ENCODE data around the gene CITED1. TPM values are rescaled to one million over a fixed set of nuclear protein-coding genes. Genes with fewer than 3 reads are reported as not detected.

CITED1 gene
- total RNA-seq, 2 experiments from 2014 or later: not detected

- POLR2A ChIA-PET: no interaction called here
- Mint-ChIP-seq H3K9me3 (no peaks in the 10 kb centered on the region), H3K36me3 (ENCODE audit: low read depth) (no peaks in the 10 kb centered on the region), H3K4me1 (no peaks in the 10 kb centered on the region), H3K4me3 (no peak overlapping the region), H3K27ac (no peak overlapping the region), H3K27me3 (no peaks in the 10 kb centered on the region)
- CTCF ChIA-PET: interaction anchor here (2.2 kb wide), 1 partner anchor 40 kb away, joined by 9 read pairs; the partner anchor contains the start of gene RPS4X
- no peak for DNase-seq
These were observed 11.4 kb upstream of the CITED1 start for GRCh38 chrX:72317139-72317538.

DNA sequence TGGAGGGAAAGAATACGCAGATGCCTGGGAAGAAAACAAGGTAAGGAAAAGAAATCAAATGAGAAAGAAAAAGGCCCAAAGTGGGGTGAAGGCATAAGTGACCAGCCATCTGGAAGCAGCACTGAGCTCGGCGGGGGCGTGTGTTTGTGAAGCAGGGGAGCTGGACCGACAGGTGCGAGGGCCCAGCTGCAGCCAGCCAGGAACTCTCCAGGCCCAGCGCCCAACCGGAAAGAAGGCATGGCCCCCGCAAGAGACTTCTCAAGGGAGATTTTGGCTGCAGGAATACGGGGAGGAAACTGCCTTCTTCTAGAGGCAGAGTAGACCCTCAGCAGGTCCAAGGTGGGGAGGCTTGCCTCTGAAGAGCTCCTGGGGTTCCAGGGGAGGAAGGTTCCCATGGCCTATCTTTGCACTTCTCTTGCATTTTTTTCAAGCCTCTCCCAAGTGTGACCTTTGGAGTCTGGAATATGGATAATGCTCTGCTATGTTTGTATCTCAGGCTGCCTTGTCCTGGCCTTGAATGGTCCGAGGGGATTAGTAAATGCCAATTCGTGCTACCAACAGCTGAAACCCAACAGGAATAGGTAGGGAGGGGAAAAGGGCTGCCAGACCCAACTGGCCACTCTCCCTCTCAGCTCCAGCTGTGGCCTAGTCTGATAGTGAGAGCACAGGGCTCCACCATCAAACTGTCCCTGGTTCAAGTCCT lies 10.8 kb upstream of the CITED1 start:
- Mint-ChIP-seq H3K36me3 (ENCODE audit: low read depth) (no peaks in the 10 kb centered on the region), H3K4me3 (no peak overlapping the region), H3K27ac (no peak overlapping the region), H3K27me3 (no peaks in the 10 kb centered on the region), H3K9me3 (no peaks in the 10 kb centered on the region), H3K4me1 (no peaks in the 10 kb centered on the region)
- no peak for DNase-seq
- POLR2A ChIA-PET: no interaction called here
- CTCF ChIA-PET: interaction anchor here (2.2 kb wide), 1 partner anchor 40 kb away, joined by 9 read pairs; the partner anchor contains the start of gene RPS4X

- CTCF ChIA-PET: interaction anchor here (2.2 kb wide), 1 partner anchor 38 kb away, joined by 9 read pairs; the partner anchor contains the start of gene RPS4X
- H3K27ac Mint-ChIP-seq: no peak overlapping the region
These were observed 9.2 kb upstream of the CITED1 start for GRCh38 chrX:72314881-72315280.

DNA sequence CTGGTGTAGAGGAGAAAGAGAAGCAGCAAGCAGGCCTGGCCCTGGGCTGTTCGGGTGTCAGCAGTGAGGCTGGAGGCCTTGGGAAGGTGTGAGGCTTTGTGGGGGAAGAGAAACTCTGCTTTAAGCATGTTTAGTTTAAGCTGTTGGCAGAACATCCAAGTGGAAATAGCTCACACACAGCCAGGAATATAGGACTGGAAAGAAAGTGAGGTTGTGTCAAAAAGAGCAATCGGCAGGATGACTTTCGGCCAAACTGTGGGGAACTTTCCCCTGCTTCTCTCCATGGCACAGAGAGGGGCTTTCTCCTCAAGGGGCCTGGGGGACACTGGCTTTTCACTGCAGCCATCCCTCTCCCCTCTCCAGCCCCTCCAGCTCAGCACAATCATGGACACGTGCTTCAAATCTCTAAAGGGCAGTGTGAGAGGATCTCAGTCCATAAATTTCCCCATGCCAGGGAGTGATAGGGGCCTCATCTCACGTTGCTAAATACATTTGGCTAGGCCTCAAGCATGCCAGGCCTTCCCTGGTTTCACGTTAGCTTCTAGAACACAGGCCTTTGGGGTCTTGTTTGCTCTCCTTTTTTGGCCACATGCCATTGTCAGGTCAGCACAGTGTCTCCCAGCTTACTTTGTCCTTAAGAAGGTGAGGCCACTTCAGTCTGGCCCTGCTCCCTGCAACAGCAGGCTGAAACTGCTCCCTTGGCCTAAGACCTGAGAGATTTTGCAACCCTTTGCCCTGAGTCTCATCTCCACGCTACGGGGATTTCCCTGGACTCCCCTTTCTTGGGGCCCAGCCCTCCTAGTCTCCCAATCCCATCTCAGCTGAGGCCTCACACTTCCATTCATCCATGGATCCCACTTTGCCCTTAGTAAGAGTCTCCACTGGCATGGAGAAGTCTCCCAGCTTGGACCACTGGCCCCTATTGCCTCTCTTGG lies 8.3 kb upstream of the CITED1 start:
- Mint-ChIP-seq H3K27ac (no peak overlapping the region), H3K36me3 (ENCODE audit: low read depth) (no peaks in the 10 kb centered on the region), H3K27me3 (peaks cover 11% of the 10 kb centered on the region), H3K9me3 (no peaks in the 10 kb centered on the region), H3K4me1 (no peaks in the 10 kb centered on the region), H3K4me3 (no peak overlapping the region)
- DNase-seq: no peak
- ChIA-PET POLR2A (no interaction called here), CTCF (no interaction called here)

More at GRCh38 chrX:72314881-72315280, 9.2 kb upstream of the CITED1 start:
- Mint-ChIP-seq H3K4me1 (no peaks in the 10 kb centered on the region), H3K4me3 (no peak overlapping the region), H3K36me3 (ENCODE audit: low read depth) (no peaks in the 10 kb centered on the region), H3K27me3 (peaks cover 2% of the 10 kb centered on the region), H3K9me3 (no peaks in the 10 kb centered on the region)
- no peak for DNase-seq
- POLR2A ChIA-PET: no interaction called here

DNA sequence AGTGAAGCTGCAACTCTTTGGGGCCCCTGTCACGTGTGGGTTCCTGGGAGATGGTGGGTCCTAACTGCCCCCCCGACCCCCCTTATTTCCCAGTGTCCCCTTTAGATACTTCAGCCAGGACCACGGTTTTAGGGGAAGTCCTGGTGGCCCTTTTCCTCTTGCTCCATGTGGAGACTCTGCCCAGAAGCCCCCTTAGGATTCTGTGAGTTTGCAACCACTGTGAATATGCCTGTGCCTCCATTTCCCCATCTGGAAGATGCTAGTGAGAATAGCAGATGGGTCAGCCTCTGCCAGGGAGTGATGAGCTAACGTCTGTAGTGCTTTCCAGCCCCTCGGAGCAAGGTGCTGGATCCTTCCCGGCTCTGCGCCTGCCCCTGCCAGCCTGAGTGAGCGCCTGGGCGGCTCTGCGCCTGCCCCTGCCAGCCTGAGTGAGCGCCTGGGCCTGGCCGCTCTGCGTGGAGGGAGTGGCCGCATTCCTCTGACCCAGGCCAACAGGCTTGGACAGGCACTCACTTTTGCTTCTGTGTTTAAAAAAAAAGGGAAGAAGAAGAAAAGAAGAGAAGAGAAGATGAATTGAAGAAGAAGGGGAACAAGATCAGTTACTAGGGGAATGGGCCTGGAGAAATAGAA lies 6.7 kb upstream of the CITED1 start:
- H3K27me3 Mint-ChIP-seq: peaks cover 26% of the 10 kb centered on the region
- DNase-seq: no peak
- H3K4me1 Mint-ChIP-seq: peaks cover 9% of the 10 kb centered on the region
- no peaks in the 10 kb centered on the region for H3K9me3 Mint-ChIP-seq
- H3K4me3 Mint-ChIP-seq: no peak overlapping the region
- no peak overlapping the region for H3K27ac Mint-ChIP-seq
- ChIA-PET CTCF (no interaction called here), POLR2A (no interaction called here)
- H3K36me3 Mint-ChIP-seq (ENCODE audit: low read depth): no peaks in the 10 kb centered on the region

DNA sequence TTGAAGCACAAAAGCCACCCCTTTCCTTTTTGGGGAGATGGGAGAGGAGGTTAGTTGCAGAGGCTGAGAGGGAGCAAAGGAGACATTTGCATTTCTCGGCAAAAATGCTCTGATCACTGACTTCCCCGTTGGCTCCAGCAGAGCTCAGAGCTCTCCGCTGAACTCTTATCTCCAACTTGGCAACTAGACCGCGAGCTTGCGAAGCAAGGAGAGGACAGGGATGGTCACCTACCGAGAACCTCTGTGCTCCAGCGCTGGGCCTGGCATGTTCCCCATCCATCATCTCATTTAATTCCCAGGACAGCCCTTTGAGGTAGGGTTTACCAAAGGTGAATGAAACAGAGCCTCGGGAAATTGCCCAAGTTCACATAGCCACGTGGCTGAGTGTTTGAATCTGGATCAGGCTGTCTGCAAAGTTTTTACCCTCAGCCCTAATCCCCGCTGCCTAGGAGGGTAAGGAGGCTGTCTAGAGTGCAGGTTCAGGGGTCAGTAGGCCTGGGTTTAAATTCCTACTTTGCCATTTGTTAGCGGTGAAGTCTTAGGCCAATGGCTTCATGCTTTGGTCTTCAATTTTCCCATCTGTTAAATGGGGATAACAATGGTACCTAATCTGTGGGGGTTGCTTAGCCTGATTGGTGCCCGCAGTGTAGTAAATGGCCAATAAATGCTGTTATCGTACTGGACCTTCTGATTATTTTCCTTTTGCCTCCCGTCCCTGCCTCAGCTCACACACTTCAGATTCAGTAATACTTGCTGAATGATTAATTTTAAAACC lies 3.8 kb upstream of the CITED1 start:
- no peaks in the 10 kb centered on the region for H3K9me3 Mint-ChIP-seq
- ChIA-PET CTCF (no interaction called here), POLR2A (no interaction called here)
- peaks cover 22% of the 10 kb centered on the region for H3K4me1 Mint-ChIP-seq
- peaks cover 45% of the 10 kb centered on the region for H3K27me3 Mint-ChIP-seq
- no peak overlapping the region for H3K4me3 Mint-ChIP-seq
- no peak overlapping the region for H3K27ac Mint-ChIP-seq
- no peaks in the 10 kb centered on the region for H3K36me3 Mint-ChIP-seq (ENCODE audit: low read depth)
- DNase-seq: no peak

DNA sequence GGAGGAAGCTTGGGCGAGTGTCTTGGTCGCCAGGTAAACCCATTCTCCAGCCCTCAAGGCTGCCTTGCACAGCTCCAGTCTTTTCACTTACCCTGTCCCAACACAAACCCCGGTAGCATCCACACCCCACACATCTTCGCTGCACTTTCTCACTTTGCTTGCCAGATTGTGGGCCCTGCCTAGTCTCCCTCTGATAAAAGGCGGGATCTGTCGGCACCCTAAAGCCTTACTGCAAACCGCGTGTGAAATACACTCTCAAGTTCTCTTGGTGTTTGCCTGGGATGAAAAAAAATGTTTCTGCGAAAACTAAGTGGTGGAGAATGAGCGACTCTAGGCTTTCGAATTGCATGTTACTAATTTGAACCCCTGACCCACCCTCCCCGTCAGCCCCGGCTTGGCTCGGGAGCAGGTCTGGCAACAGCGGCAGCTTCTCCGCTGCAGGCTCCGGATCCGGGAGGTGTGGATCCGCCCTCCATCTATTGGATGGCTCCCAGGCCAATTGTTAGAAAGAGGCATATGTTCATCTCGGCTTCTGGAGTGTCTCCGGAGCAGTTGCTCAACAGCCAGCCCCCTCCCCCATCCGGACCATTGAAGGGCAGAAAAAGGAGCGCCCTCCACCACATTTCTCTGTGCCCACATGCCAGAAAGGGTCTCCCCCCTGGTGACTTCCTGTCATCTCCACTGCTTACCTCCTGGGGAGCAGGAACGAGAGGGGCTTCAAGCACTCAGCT lies 3.0 kb upstream of the CITED1 start:
- DNase-seq: no peak
- Mint-ChIP-seq H3K27me3 (peaks cover 51% of the 10 kb centered on the region), H3K4me3 (peak overlapping the region; percentile 30), H3K36me3 (ENCODE audit: low read depth) (no peaks in the 10 kb centered on the region), H3K9me3 (no peaks in the 10 kb centered on the region), H3K27ac (no peak overlapping the region), H3K4me1 (peaks cover 24% of the 10 kb centered on the region)
- CTCF ChIA-PET: no interaction called here
- POLR2A ChIA-PET: interaction anchor here (0.6 kb wide), 1 partner anchor 10 kb away, joined by 4 read pairs; no protein-coding TSS in a partner anchor

GRCh38 chrX:72308209-72308565 lies 2.5 kb upstream of the CITED1 start:
- CTCF ChIA-PET: interaction anchor here (1.0 kb wide), 1 partner anchor 31 kb away, joined by 3 read pairs; the partner anchor contains the start of gene RPS4X
- peak overlapping the region; percentile 30 for H3K4me3 Mint-ChIP-seq
- POLR2A ChIA-PET: interaction anchor here (0.6 kb wide), 1 partner anchor 11 kb away, joined by 4 read pairs; no protein-coding TSS in a partner anchor

DNA sequence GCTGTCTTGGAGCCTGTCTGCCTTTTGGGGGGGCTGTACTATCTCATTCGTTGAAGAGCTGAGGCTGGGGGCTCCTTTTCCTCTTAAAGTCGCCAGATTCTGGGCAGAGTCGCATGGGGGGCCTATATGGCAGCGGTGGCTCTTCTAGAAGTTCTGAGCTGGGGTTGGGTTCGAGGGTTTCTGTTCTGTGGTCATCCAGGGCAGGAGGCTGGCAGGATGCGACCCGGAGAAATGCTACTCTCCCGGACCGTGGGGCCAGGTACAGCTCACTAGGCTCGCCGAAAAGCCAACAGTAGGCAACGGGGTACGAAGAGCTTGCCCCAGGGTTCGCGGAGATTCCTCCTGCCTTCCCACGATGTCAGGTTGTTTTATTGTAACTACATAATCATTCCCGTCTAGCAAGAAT lies 1.9 kb upstream of the CITED1 start:
- ChIA-PET POLR2A (no interaction called here), CTCF (interaction anchor here (1.0 kb wide), 1 partner anchor 30 kb away, joined by 3 read pairs; the partner anchor contains the start of gene RPS4X)
- no peak for DNase-seq
- Mint-ChIP-seq H3K27me3 (peaks cover 61% of the 10 kb centered on the region), H3K4me1 (peaks cover 24% of the 10 kb centered on the region), H3K4me3 (peak overlapping the region; percentile 36), H3K36me3 (ENCODE audit: low read depth) (no peaks in the 10 kb centered on the region), H3K27ac (no peak overlapping the region), H3K9me3 (no peaks in the 10 kb centered on the region)

More at GRCh38 chrX:72308209-72308565, 2.5 kb upstream of the CITED1 start:
- Mint-ChIP-seq H3K27ac (no peak overlapping the region), H3K9me3 (no peaks in the 10 kb centered on the region), H3K27me3 (peaks cover 56% of the 10 kb centered on the region), H3K4me1 (peaks cover 24% of the 10 kb centered on the region), H3K36me3 (ENCODE audit: low read depth) (no peaks in the 10 kb centered on the region)
- DNase-seq: no peak

DNA sequence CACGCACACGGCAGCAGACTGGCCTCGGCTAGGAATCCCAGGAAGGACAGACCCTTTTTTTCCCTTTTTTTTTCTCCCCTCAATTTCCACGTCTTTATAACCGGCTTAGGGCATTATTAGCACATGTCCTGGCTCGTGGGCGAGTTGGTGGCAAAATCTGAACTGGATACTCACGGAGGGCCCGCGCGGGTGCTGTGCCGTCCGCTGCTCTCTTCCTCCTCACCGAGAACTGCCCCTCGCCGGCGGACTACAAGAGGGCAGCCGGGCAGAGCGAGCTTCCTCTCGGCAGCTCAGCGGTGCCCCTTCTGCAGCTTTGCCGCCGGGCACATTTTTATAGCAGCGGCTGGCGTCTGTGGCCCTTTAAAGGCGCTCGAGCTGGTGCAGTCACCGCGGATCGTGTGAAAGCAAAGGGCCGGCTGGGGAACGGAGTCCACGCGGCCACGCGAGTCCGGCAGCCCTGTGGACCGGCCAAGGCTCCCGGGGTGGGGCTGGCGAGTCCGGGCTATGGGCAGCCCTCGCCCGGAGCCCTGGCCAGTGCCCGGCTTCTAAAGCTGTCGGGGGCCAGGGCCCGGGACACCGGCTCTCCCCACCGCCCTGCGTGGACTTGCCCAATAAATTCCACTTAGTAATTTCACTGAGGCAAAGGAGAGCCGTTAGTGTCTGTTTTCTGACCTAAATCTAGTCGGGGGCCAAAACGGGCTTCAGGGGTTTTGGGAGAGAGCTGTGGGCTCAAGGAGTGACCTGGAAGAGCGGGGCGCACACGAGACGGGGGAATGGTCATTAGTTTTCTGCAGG lies 1.3 kb upstream of the CITED1 start:
- Mint-ChIP-seq H3K36me3 (ENCODE audit: low read depth) (no peaks in the 10 kb centered on the region), H3K4me3 (peak overlapping the region; percentile 69), H3K27ac (peak overlapping the region; percentile 31), H3K4me1 (peaks cover 24% of the 10 kb centered on the region), H3K9me3 (no peaks in the 10 kb centered on the region), H3K27me3 (peaks cover 67% of the 10 kb centered on the region)
- no peak for DNase-seq
- ChIA-PET POLR2A (no interaction called here), CTCF (interaction anchor here (1.0 to 1.1 kb wide), 2 partner anchors 30 kb away, joined by 3 to 4 read pairs; partner anchors contain the start of gene RPS4X)

DNA sequence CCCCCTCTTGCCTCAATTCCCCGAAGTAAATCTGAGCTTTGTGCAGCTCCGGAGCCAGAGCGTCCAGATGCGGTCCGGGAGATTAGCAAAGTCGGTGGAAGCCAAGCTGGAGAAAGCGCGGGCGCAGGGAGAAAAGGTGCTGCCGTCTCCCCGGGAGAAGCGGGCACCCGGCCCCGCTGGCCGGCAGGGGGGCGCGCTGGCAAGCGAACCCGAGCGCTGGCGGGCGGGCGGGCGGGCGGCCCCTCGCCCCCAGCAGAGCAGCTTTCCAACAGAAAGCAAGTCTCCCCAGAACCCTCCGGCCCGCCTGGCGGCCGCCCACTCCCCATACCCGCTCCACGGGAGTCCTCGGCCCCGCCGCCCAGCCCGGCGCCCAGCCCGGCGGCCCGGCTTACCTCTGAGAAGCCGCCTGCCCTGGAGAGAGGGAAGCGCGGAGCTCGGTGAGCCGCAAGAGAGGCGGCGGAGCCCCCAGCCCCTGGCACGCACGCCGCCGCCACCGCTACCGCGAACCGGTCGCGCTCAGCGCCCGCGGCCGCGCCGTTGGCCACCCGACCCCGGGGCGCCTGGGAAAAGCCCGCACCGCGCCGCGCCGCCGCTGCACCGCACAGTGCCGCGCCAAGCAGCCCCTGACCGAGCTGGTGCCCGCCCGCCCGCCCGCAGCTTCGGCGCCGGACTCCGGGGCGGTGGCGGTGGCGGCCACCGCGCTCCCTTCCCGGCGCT lies 529 bp upstream of the CITED1 start:
- no peak overlapping the region for H3K27ac Mint-ChIP-seq
- peak overlapping the region; percentile 51 for H3K4me3 Mint-ChIP-seq
- H3K36me3 Mint-ChIP-seq (ENCODE audit: low read depth): no peaks in the 10 kb centered on the region
- CTCF ChIA-PET: interaction anchor here (1.1 kb wide), 1 partner anchor 29 kb away, joined by 4 read pairs; the partner anchor contains the start of gene RPS4X
- peaks cover 72% of the 10 kb centered on the region for H3K27me3 Mint-ChIP-seq
- no peaks in the 10 kb centered on the region for H3K9me3 Mint-ChIP-seq
- DNase-seq: no peak
- POLR2A ChIA-PET: no interaction called here
- peaks cover 24% of the 10 kb centered on the region for H3K4me1 Mint-ChIP-seq
